ENCODE results near the gene HNRNPA2B1.
"Not testable (repeated sequence)": the region's sequence is repeated elsewhere in the genome, so short reads cannot be mapped to it uniquely, and the experiment has no call there.

The HNRNPA2B1 gene

DNA sequence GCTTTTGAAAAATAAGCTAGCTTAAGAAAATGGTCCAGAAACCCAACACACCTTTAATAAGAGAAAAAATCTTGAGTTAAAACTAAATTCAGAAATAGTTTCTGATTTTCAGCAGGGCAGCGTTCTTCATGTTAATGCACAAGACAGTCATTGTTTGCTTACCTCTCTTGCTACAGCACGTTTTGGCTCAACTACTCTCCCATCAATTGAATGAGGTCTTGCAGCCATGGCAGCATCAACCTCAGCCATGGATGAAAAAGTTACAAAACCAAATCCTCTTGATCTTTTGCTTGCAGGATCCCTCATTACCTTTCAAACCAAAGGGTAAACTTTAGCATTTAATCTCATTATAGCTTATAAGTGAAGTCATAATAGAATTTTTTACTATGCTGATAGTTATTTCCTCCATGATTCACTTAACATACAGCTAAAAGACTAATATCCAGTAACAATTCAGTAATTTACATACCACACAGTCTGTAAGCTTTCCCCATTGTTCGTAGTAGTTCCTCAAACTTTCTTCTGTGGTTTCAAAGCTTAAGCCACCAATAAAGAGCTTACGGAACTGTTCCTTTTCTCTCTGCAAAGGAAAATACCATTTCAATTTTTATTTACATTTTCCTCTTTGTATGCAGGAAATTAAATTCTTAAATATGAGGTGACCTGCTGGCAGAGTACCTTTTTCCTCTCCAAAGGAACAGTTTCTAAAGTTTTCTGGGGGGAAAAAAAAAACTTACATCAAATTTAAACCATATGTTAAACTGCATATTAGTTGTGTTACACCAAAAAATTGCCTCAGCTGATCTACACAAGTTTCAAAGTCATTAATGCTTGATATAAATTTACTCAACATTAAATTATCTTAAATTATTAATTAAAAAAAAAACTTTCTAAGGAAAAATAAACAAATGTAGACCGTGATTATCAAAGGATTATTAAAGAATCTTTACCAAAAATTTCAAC, 3.1 kb downstream of the HNRNPA2B1 start:
- no peak for DNase-seq

DNA sequence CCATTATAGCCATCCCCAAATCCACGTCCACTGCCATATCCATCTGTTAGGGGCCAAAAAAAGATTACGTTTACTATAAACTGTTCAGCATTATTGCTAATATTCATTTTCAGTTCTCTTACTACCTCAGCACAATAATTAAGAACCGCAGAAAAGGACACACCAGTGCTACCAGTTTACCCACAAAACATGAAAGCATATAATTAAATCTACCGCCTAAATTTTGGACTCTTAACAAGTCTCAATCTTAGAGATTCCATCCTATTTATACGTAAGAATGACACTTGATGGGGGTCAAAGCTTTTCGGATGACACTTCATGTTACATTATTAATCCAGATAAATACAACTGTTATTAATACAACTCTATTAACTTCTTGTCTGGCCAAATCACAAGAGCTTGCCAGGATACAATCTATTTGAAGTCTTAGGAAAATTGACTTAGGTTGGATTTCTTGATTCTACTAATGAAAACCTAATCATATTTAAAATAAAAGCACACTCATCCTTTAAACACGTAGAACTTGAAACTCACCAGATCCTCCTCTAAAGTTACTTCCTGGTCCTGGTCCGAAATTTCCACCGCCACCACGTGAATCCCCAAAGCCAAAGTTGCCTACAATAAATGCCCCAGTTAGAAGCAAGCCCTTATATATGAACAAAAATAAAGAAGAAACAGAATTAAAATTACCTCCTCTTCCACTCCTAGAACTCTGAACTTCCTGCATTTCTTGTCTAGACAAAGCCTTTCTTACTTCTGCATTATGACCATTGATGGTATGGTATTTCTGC, 4.5 kb downstream of the HNRNPA2B1 start:
- no peak for DNase-seq

DNA sequence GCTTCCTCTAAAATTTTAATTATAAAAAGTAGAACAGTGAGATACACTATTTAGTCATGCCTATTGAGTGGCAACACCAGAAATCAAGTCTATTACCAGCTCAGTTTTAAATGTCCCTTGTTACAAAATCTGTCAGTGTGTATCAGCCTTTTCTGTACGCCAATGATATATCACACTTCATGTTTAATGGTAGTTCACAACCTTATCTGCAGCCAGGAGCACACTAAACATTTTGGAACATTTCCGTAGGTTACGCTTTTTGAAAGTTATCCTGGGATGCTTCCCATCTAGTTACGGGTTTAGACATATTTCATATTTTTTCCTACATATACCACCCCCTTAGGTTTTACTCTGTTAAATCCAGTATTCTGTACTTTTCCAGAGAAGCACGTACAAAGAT, 5.4 kb downstream of the HNRNPA2B1 start:
- DNase-seq = no peak

DNA sequence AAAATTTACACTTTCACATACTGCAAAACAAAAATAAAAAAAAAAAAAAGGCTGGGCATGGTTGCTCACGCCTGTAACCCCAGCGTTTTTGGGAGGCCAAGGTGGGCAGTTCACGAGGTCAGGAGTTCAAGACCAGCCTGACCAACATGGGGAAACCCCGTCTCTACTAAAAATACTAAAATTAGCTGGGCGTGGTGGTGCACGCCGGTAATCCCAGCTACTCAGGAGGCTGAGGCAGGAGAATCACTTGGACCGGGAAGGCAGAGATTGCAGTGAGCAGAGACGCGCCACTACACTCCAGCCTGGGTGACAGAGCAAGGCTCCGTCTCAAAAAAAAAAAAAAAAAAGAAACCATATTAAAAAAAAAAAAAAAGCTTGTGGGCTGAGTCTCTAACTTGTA, 5.8 kb downstream of the HNRNPA2B1 start:
- DNase-seq = not testable (repeated sequence)

DNA sequence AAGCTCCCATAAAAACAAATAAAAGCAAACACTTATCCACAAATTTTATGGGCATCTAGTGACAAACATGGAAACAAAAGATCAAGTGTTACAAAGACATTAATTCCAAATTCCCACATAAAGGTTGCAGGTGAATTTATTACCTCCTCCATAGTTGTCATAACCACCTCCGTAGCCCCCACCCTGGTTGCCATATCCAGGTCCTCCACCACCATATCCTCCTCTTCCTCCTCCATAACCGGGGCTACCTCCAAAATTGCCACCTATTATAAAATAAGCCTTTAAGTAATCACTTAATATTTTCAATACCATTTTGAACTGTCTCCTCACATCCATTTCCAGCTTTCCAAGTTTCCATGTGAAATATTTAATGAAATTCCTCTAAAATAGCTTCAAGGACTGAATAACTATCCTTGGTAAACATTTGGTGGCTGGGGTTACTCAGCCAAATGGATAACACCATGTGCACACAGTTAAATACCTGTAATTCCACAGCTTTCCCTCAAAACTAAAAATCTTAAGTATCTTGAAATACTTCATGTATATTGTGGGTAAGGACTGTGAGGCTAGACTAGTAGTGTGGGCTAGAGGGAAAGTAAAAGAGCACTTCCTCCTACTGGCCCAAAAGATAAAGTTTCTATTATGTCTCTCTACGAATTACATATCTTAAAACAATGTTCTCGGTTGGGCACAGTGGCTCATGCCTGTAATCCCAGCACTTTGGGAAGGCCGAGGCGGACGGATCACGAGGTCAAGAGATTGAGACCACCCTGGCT, 6.9 kb downstream of the HNRNPA2B1 start:
- DNase-seq = no peak

DNA sequence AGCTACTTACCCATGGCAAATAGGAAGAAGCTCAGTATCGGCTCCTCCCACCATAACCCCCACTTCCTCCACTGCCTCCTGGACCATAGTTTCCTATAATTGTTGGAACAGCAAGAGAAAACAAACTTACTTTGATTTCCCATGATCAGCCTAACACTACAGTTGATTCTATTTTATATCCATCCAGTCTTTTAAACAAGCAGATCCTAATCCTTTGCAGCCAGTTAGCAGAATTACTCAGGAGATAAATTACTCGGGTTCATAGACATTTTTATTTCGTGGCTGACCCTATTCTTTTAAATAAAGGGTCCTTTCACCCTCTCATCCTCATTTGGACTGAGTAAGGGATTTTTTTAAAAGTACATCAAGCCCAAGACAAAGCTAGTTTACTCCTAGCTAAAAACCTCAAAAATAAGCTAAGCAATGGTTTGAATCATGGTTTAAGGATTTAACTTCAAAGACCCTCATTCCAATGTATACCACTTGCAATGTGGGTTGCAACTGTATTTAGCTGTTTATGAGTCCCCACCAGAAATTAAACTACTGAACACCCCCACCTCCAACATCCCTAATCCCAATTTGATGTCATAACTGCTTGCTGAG, 8.0 kb downstream of the HNRNPA2B1 start:
- no peak for DNase-seq

DNA sequence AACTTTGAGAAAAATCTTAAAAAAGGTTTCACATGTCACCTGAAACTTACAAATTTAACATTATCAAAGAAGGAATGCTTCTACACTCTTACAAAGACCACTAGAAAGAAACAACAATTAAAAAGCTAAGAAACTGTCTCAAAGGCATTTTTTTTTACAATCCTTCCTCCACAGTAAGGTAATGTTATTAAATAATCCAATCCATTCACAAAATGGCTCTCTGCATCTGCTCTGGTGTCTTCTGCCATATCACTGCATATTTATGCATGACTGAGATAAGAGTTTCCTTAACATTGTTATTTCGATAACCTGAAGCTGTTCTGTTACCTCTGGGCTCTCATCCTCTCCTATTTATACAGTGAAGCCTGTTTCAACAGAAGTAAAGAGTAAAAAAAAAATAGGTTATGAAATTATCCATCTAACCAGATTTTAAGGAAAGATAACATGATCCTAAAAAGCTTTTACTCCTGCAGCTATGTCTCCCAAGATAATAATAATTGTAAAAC, 8.5 kb downstream of the HNRNPA2B1 start:
- DNase-seq = no peak

DNA sequence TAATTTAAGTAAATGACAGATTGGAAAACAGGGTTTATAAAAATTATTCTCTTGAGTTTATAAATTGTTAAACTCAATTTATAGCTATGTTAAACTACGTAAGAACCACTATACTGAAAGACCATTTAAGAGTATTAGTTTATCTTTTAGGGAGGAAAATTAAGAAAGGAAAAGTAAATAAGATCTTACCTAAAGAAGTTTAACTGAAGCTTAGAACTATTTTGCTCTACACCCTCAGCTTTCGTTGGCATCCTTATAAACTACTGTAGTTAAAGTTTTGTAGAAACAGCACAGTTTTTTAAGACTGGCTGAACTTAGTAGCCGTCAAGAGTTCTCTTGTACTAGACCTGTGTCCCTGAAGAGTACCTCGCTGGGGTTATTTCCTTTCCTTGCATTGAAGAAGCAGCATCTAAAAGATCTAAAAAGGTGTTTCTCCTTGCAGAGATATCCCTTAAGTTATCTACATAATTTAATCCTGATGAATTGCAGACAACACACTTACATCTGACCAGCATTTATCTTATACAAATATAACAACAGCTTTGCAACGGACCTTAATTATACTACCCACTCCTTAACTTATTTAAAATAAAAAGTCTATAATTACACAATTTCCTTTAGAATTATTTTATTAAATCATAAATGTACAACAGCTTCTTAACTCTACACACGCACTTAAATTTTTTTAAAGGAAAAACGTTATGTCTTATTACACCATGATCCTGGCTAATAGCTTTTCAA, 9.1 kb downstream of the HNRNPA2B1 start:
- no peak for DNase-seq

DNA sequence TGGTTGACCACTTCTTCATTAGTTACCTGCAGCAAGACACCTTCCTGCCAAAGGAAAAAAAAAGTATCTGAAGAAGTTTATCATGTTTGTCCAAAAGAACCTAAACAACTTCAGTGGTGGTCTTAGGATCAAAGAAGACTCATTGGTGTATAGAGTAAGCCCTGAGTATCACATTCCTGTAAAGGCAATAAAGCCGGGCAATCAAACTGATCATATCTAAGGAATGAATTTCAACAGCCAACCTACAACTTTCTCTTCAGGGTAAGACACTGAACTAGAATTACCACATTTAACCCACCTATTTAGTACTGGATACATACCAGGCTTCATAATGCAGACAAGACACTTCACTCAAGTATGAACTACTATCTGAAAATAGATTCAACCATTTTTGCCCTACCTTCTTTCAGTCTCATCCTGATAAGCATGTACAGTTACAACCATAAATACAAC, 10.1 kb downstream of the HNRNPA2B1 start:
- DNase-seq = no peak

DNA sequence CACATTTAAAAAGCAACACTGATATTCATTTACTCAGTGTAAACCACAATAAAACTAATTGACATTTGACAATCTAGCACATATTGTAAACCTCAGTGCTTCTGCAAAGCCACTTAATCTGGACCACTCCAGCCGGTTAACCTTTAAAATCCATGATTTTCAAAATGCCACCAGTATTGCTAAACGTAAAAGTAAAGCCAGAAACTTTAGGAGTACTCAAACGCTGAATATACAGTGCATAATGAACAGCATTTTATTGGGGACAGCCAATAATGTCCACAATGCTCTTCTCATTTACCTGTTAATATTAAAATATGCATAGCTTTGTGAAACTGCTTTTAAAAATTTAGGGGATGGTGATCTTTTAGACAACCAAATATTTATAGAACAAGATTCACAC, 10.8 kb downstream of the HNRNPA2B1 start:
- no peak for DNase-seq

DNA sequence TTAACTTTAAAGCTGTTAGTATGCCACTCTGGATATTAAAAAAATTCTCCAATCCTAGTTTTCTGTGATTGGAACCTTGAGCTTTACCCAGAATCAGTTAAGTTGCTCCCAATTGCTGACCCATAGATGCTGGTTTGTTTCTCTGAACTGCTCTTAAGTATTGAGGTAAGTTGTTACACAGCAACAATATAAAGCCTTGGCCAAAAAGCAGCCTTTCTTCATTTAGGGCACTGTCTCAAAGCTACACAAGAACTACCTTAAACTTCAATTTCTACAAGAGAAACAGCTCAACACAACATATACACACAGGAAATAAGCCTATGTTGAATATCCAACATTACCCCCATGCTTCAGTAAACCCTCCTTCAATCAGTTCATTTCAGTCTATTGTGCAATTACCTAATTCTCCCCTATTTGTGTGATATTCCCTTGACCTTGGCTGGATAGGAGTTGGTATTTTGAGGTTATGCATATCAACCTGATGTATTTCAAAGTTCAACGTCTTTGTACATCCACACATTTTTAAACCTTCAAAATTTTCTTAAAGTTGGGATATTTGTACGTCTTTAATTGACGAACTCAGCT, 11.5 kb downstream of the HNRNPA2B1 start:
- DNase-seq = no peak

DNA sequence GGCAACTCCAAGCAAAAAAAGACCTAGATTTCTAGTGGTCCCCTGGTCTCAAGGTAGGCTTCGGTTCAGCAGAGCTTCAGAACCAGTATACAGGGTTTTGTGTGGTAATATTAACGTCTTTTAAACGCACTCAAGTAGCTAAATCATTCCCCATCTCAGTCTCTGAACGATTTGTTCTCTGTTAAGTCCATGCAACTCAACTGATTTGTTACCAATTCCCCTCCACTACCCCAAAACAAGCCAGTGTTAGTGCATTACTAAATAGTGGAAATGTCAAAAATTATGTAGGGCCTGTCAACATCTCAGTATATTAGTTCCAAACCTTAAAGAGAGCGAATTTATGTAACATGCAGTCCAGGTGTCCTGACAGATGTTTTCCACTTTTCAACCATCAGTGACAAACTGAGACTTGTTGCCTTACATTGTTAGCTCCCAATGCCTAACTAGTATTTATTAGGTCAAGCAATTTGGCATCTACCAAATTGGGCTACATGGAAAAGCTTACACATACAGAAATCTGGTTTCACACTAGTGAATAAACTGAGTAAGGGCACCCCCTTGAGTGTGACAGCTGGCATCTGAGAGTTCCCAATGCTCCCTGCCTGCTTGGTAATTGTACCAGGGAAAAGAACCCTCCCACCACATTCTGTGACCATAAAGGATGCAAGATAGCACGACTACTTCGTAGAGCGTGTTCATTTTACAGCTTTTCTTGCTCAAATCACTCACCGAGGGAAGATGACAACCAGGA, 12.2 kb downstream of the HNRNPA2B1 start:
- no peak for DNase-seq

DNA sequence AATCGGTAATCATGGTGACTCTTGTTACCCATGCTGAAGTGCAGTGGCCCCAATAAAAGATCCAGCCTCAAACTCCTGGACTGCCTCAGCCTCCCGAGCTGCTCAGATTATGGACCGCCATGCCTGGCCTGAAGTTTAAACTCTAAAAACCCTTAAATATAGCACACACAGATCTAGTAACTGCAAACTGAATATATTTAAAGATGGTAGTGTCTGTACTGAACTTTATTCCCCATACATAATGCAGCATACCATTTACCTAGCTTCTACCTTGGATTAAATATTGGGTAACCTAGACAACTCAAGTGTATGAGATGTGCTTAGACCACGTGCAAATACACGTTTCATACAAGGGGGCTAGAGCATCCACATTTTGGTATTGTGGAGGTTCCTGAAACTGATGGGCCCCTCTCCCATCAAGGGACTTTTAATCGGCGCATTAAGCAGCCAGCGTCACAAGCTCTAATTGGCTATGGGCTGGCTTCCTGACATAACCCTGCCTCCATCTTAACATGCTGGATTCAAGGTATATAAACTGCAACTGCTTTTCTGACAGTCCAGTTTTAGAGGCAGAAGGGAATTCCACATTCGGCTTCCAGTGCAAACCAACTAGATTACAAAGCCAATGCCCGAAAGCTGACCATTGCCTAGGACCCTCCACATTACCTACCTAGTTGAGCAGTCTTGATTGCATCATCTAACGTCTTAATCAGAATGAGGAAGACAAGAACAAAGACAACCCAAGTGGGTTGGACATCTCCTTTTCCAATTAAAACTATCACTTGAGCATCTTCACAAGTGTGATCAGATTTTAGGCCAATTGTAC, 13.0 kb downstream of the HNRNPA2B1 start:
- DNase-seq = no peak

DNA sequence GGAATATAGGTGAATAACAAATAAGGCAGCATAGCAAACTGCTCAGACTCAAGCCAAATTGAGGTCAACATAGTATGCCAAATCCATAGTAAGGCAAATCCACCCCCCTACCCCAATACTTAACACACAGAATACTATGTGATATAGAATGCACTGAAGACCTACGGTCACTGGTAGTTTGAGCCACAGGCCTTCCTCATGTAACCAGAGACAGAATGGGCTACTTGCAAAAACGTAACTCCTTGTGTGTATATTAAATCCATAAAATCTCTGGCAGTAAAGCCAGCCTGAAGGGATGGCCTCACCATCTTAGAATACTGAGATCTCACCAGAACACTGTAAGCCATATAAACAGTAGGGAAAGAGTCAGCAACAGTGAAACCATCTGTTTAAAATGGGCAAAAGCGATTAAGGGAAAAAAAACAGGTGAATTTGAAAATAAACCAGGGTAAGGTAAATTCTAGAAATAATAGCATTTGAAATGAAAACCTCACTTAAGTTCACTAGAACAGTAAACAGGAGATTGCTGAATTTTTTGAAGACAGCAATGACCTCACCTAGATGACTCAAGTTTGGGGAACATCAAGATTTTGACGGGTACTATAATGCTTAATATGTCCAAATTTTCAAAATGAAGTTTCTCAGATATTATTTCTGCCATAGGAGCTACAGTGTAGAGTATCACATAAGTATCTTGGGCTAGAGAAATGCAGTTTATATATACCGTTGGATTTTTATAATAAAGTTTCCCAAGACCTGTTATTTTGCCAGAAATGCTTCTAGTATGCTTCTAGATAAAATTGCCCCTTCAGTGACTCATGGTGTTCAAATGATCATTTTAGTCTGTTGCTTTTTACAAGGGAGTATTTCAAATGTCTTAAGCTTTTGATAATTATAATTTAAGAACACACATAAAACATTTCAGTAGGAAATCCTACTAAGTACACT, 13.9 kb downstream of the HNRNPA2B1 start:
- DNase-seq = no peak

DNA sequence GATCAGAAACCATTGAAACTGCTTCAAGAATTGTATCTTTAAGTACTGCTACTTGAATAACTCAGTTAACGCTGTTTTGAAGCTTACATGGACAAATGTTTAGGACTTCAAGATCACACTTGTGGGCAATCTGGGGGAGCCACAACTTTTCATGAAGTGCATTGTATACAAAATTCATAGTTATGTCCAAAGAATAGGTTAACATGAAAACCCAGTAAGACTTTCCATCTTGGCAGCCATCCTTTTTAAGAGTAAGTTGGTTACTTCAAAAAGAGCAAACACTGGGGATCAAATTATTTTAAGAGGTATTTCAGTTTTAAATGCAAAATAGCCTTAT, 14.7 kb downstream of the HNRNPA2B1 start:
- DNase-seq = no peak

DNA sequence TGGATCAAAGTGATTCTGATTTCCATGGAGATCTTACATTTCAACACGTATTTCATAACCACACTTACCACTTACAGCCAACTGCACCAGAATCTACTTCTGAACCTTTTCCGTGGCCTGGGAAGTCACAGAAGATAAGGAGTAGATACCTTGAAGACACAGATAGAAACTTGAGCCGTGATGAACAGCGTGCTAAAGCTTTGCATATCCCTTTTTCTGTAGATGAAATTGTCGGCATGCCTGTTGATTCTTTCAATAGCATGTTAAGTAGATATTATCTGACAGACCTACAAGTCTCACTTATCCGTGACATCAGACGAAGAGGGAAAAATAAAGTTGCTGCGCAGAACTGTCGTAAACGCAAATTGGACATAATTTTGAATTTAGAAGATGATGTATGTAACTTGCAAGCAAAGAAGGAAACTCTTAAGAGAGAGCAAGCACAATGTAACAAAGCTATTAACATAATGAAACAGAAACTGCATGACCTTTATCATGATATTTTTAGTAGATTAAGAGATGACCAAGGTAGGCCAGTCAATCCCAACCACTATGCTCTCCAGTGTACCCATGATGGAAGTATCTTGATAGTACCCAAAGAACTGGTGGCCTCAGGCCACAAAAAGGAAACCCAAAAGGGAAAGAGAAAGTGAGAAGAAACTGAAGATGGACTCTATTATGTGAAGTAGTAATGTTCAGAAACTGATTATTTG, 15.3 kb downstream of the HNRNPA2B1 start:
- DNase-seq = no peak

DNA sequence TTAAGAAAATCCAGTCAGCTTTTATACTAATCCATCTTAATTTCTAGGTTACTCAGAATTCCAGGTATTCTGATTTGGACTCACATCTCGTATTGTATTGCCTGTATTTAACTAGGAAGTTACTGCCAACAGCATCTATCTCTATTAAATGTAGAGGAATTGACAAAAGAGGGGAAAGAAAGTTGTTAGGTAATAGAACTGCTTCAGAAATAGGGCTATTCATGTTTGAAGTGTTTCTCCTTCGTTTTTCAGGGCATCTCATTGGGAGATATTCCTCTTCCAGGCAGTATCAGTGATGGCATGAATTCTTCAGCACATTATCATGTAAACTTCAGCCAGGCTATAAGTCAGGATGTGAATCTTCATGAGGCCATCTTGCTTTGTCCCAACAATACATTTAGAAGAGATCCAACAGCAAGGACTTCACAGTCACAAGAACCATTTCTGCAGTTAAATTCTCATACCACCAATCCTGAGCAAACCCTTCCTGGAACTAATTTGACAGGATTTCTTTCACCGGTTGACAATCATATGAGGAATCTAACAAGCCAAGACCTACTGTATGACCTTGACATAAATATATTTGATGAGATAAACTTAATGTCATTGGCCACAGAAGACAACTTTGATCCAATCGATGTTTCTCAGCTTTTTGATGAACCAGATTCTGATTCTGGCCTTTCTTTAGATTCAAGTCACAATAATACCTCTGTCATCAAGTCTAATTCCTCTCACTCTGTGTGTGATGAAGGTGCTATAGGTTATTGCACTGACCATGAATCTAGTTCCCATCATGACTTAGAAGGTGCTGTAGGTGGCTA, 16.1 kb downstream of the HNRNPA2B1 start:
- DNase-seq = not testable (repeated sequence)
